PC-9 (cell line): ENCODE results near the gene CNGA2. TPM values are rescaled to one million over a fixed set of nuclear protein-coding genes. Genes with fewer than 3 reads are reported as not detected.

Experiments used
- BruUV-seq: library from RNA; stranded (reverse); fragments of 400-500 nt; replicated peaks from 2 replicates; lab custom pipeline; 2021; lab: Mats Ljungman, UMichigan
- CTCF ChIA-PET: fragments of 300-600 bp; sonication (Branson Sonifier 250); formaldehyde crosslinking; loops from one replicate; lab custom pipeline; 2022; ENCODE audit warnings: antibody characterized with exemption; lab: Charles Lee
- POLR2A ChIA-PET: fragments of 300-600 bp; sonication (Branson Sonifier 250); formaldehyde crosslinking; loops from one replicate; lab custom pipeline; 2022; ENCODE audit warnings: antibody characterized with exemption; ENCODE audit not compliant: unreplicated experiment; lab: Charles Lee
- DNase-seq, 2 experiments: peaks; one replicate each; pipeline versions ENCODE4 v3.0.0 to v3.0.0-alpha.2; 2015 to 2022; ENCODE audit warnings: mixed read lengths in 1 of 2
- H2AFZ ChIP-seq: fragments of 200-600 bp; sonication (generic); 2 replicates; pipeline ENCODE4 v1.8.1; 2017; ENCODE audit warnings: antibody characterized with exemption
- H3F3A ChIP-seq: fragments of 200-600 bp; sonication (generic); 2 replicates; pipeline ENCODE4 v1.8.1; 2017; ENCODE audit warnings: antibody characterized with exemption, mild to moderate bottlenecking, low read depth; ENCODE audit not compliant: insufficient read depth
- H3K27ac ChIP-seq: fragments of 200-600 bp; sonication (generic); 2 replicates; pipeline ENCODE4 v1.6.1; 2016; ENCODE audit warnings: mixed run types
- H3K27me3 ChIP-seq: fragments of 200-600 bp; sonication (generic); 2 replicates; pipeline ENCODE4 v1.6.1; 2016; ENCODE audit warnings: low read depth, mixed run types; ENCODE audit not compliant: insufficient read depth
- H3K36me3 ChIP-seq: fragments of 200-600 bp; sonication (generic); 2 replicates; pipeline ENCODE4 v1.6.1; 2016; ENCODE audit warnings: low read depth, mixed run types
- H3K4me1 ChIP-seq: fragments of 200-600 bp; sonication (generic); replicated peaks from 2 replicates; pipeline ENCODE4 v1.6.1; 2016; ENCODE audit warnings: mixed run types; ENCODE audit not compliant: insufficient read depth
- H3K4me2 ChIP-seq: fragments of 200-600 bp; sonication (generic); 2 replicates; pipeline ENCODE4 v1.6.1; 2017; ENCODE audit warnings: mixed run types
- H3K4me3 ChIP-seq: fragments of 200-600 bp; sonication (generic); 2 replicates; pipeline ENCODE4 v1.6.1; 2016; ENCODE audit warnings: mixed run types
- H3K79me2 ChIP-seq: fragments of 200-600 bp; sonication (generic); 2 replicates; pipeline ENCODE4 v1.6.1; 2017; ENCODE audit warnings: low read depth, mixed run types
- H3K9me2 ChIP-seq: fragments of 200-600 bp; sonication (generic); 2 replicates; pipeline ENCODE4 v1.8.1; 2017; ENCODE audit warnings: mild to moderate bottlenecking; ENCODE audit not compliant: insufficient read depth
- H3K9me3 ChIP-seq: fragments of 200-600 bp; sonication (generic); 2 replicates; pipeline ENCODE4 v1.8.1; 2016; ENCODE audit warnings: low read depth; ENCODE audit not compliant: insufficient read depth
- H4K20me1 ChIP-seq: fragments of 200-600 bp; sonication (generic); 2 replicates; pipeline ENCODE4 v1.8.1; 2017; ENCODE audit not compliant: insufficient read depth
- EZH2 ChIP-seq: fragments of 200-600 bp; sonication (generic); IDR thresholded peaks from 2 replicates; pipeline ENCODE4 v1.8.0; 2017; ENCODE audit warnings: antibody characterized with exemption, low read depth
- intact Hi-C: fragments of 100-400 bp; cut with micrococcal nuclease; formaldehyde crosslinking; loops from one replicate; pipeline ENCODE4 v1.10.0; 2022; ENCODE audit not compliant: unreplicated experiment
- total RNA-seq: library from RNA; stranded (reverse); gene quantifications from 2 replicates; pipeline ENCODE4 v1.2.3, GENCODE V29; 2021
- TF ChIP-seq, protein P1 (sequence below): fragments of 200-600 bp; sonication (generic); conservative IDR thresholded peaks from 2 replicates; pipeline ENCODE4 v1.6.1; 2017; ENCODE audit warnings: mixed run types, antibody characterized with exemption, mild to moderate bottlenecking, moderate library complexity

The CNGA2 gene
- total RNA-seq, 1 experiment from 2014 or later = not detected

- Histone ChIP-seq H3K9me3 (no peaks in the 10 kb centered on the region), H3K27ac (no peak overlapping the region), H2AFZ (no peak overlapping the region), H3F3A (no peaks in the 10 kb centered on the region), H3K4me2 (0 out of 2 replicates have a peak overlapping the region, but pooled peaks have one; percentile 11), H3K79me2 (no peaks in the 10 kb centered on the region), H3K36me3 (no peaks in the 10 kb centered on the region), H3K27me3 (peaks cover 54% of the 10 kb centered on the region), H4K20me1 (no peaks in the 10 kb centered on the region), H3K9me2 (no peaks in the 10 kb centered on the region), H3K4me3 (no peak overlapping the region), H3K4me1 (0 out of 2 replicates have a peak, but pooled peaks cover 4% of the 10 kb centered on the region)
- BruUV-seq = no TSS peak
- TF ChIP-seq, protein P1, sequence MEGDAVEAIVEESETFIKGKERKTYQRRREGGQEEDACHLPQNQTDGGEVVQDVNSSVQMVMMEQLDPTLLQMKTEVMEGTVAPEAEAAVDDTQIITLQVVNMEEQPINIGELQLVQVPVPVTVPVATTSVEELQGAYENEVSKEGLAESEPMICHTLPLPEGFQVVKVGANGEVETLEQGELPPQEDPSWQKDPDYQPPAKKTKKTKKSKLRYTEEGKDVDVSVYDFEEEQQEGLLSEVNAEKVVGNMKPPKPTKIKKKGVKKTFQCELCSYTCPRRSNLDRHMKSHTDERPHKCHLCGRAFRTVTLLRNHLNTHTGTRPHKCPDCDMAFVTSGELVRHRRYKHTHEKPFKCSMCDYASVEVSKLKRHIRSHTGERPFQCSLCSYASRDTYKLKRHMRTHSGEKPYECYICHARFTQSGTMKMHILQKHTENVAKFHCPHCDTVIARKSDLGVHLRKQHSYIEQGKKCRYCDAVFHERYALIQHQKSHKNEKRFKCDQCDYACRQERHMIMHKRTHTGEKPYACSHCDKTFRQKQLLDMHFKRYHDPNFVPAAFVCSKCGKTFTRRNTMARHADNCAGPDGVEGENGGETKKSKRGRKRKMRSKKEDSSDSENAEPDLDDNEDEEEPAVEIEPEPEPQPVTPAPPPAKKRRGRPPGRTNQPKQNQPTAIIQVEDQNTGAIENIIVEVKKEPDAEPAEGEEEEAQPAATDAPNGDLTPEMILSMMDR = no peak
- TF ChIP-seq EZH2 = no peak
- POLR2A ChIA-PET = no interaction called here
- no peak for DNase-seq
- CTCF ChIA-PET = no interaction called here
- intact Hi-C loops = no loop called here
Measured at GRCh38 chrX:151714362-151714761, 20.2 kb upstream of the CNGA2 start.

DNA sequence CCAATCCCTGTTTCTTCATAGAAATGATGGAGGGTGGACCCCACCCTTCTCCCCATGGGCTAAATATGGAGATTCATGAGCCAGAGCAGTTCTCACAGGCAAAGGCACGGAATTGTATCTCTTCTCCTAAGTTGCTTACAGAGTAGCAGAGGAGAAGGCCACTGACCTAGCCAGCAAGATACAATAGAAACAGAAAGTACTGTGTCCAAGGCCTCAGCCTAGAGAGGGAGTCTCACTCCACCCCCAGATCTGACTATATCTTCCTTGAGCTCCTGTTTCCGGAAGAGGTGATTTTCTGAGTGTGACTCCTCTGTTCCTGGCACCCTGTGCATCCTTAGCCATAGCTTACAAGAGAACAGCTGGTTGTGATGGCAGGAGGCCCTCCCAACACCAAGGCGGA lies 18.8 kb upstream of the CNGA2 start, which contains the start of gene FATE1:
Gene FATE1, plus strand, starts transcription at position 284 of the 400 bp plus-strand sequence. Its CDS starts 85 bp downstream, at position 369.
- TF ChIP-seq, protein P1 = no peak

DNA sequence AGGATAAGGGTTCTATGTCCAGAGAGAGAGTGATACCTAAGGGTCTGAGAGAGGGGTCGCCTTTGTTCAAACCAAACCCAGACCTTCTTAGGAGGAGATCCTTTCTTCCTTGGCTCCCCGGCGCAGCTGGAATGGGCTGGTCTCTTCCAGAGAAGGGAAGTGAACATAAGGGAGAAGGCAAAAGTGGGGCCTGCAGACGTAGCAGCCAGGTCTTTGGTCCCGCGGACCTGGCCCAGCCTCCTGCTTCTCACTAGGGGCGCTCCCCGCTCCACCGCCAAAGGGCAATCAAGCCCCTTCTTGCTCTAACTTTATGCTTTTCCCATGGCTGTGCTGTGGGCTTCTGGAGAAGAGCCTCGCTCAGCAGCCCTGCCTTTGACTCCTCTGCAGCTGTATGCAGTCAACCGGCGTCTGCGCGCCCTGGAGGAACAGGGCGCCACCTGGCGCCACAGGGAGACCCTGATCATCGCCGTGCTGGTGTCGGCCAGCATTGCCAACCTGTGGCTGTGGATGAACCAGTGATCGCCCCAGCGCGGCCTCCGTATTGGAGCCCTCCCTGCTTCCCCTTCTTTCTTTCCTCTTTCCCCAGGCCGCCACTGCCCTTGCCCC lies 12.2 kb upstream of the CNGA2 start:
- POLR2A ChIA-PET = no interaction called here
- intact Hi-C loops = no loop called here
- H3K27me3 ChIP-seq = peaks cover 10% of the 10 kb centered on the region

More for the DNA sequence above, 18.8 kb upstream of the CNGA2 start, which contains the start of gene FATE1:
- Histone ChIP-seq H3K79me2 (no peaks in the 10 kb centered on the region), H3F3A (no peaks in the 10 kb centered on the region), H3K36me3 (no peaks in the 10 kb centered on the region), H2AFZ (no peak within 1 kb of the TSS), H3K27ac (no peak within 1 kb of the TSS), H3K9me2 (no peaks in the 10 kb centered on the region), H3K27me3 (peaks cover 41% of the 10 kb centered on the region), H3K4me2 (no peak within 1 kb of the TSS), H3K4me3 (no peak within 1 kb of the TSS), H4K20me1 (no peaks in the 10 kb centered on the region), H3K9me3 (no peaks in the 10 kb centered on the region), H3K4me1 (0 out of 2 replicates have a peak, but pooled peaks cover 4% of the 10 kb centered on the region)
- POLR2A ChIA-PET = interaction anchor here (0.5 kb wide), 1 partner anchor 1117 kb away, joined by 4 read pairs; no protein-coding TSS in a partner anchor
- BruUV-seq = no TSS peak
- CTCF ChIA-PET = no interaction called here
- DNase-seq = no peak
- intact Hi-C loops = no loop called here

More for the DNA sequence above, 12.2 kb upstream of the CNGA2 start:
- Histone ChIP-seq H3K4me1 (no peaks in the 10 kb centered on the region), H3K9me2 (no peaks in the 10 kb centered on the region), H3K4me2 (no peak overlapping the region), H3F3A (no peaks in the 10 kb centered on the region), H4K20me1 (no peaks in the 10 kb centered on the region), H3K27ac (no peak overlapping the region), H2AFZ (no peak overlapping the region), H3K79me2 (no peaks in the 10 kb centered on the region), H3K9me3 (no peaks in the 10 kb centered on the region), H3K36me3 (no peaks in the 10 kb centered on the region), H3K4me3 (no peak overlapping the region)
- CTCF ChIA-PET = no interaction called here
- DNase-seq = peak in 1 of 2 experiments; percentile 34
- BruUV-seq = no TSS peak
- no peak for TF ChIP-seq EZH2
- TF ChIP-seq, protein P1 = no peak
